ENCODE data around the gene GDF9. TPM values are rescaled to one million over a fixed set of nuclear protein-coding genes. Genes with fewer than 3 reads are reported as not detected.

The GDF9 gene
- total RNA-seq, 6 donors from 2014 or later = 0.23 to 1.1 (median 0.66) TPM; not detected in 2

GRCh38 chr5:132876020-132876759 lies 9.9 kb upstream of the GDF9 start:
- ATAC-seq (ENCODE audit: low FRiP score in 2 of 2) (no peak), DNase-seq (no peak)
- 83 to 87% methylated on average over 1 of the region's 1 CpG for WGBS, 2 donors
- TF ChIP-seq POLR2AphosphoS5 (IDR thresholded peaks at IDR 0.05) (no peak), EP300 (IDR thresholded peaks at IDR 0.05) (no peak), POLR2A (IDR thresholded peaks at IDR 0.05) (no peak), CTCF (IDR thresholded peaks at IDR 0.05) (no peak)
- no peak overlapping the region for H3K4me3 ChIP-seq
- peaks cover 11 to 84% (median 34%) of the 10 kb centered on the region in 4 donors for H3K36me3 ChIP-seq
- H3K4me1 ChIP-seq = peaks cover 0 to 17% (median 0%) of the 10 kb centered on the region in 4 donors
- H3K27me3 ChIP-seq = no peaks in the 10 kb centered on the region
- no peak overlapping the region for H3K27ac ChIP-seq
- H3K9me3 ChIP-seq = no peaks in the 10 kb centered on the region

GRCh38 chr5:132873930-132874271 lies 7.6 kb upstream of the GDF9 start:
- no peaks in the 10 kb centered on the region for H3K27me3 ChIP-seq
- DNase-seq = no peak
- H3K27ac ChIP-seq = no peak overlapping the region
- 93% methylated on average over 3 of the region's 3 CpGs for WGBS, 2 donors
- TF ChIP-seq POLR2AphosphoS5 (IDR thresholded peaks at IDR 0.05) (no peak), EP300 (IDR thresholded peaks at IDR 0.05) (no peak), POLR2A (IDR thresholded peaks at IDR 0.05) (no peak), CTCF (IDR thresholded peaks at IDR 0.05) (no peak)
- H3K36me3 ChIP-seq = peaks cover 4 to 84% (median 23%) of the 10 kb centered on the region in 4 donors
- no peak overlapping the region for H3K4me3 ChIP-seq
- H3K9me3 ChIP-seq = no peaks in the 10 kb centered on the region
- peaks cover 0 to 17% (median 0%) of the 10 kb centered on the region in 4 donors for H3K4me1 ChIP-seq
- ATAC-seq (ENCODE audit: low FRiP score in 2 of 2) = no peak

- H3K27ac ChIP-seq = peak within 1 kb of the TSS in 1 of 4 donors; percentile 16
- H3K27me3 ChIP-seq = no peaks in the 10 kb centered on the region
- H3K4me1 ChIP-seq = peaks cover 0 to 16% (median 1%) of the 10 kb centered on the region in 4 donors
- no peak within 1 kb of the TSS for H3K4me3 ChIP-seq
- TF ChIP-seq CTCF (IDR thresholded peaks at IDR 0.05) (no peak), POLR2A (IDR thresholded peaks at IDR 0.05) (no peak), POLR2AphosphoS5 (IDR thresholded peaks at IDR 0.05) (no peak), EP300 (IDR thresholded peaks at IDR 0.05) (no peak)
- WGBS, 2 donors = 64 to 66% methylated on average over 6 of the region's 6 CpGs
- no peak for ATAC-seq (ENCODE audit: low FRiP score in 2 of 2)
- no peaks in the 10 kb centered on the region for H3K9me3 ChIP-seq
- peaks cover 5 to 84% (median 25%) of the 10 kb centered on the region in 4 donors for H3K36me3 ChIP-seq
- DNase-seq = no peak
Observed at GRCh38 chr5:132873119-132873929, 7.1 kb upstream of the GDF9 start, which contains the start of gene LEAP2. Gene LEAP2 (plus strand): TSS chr5:132873668. CDS start chr5:132873695, 27 bp downstream.

GRCh38 chr5:132872788-132873118 lies 6.5 kb upstream of the GDF9 start:
- 75 to 92% methylated on average over 1 of the region's 1 CpG for WGBS, 2 donors
- no peaks in the 10 kb centered on the region for H3K27me3 ChIP-seq
- H3K4me3 ChIP-seq = no peak overlapping the region
- no peaks in the 10 kb centered on the region for H3K9me3 ChIP-seq
- peaks cover 0 to 11% (median 3%) of the 10 kb centered on the region in 4 donors for H3K4me1 ChIP-seq
- no peak for ATAC-seq (ENCODE audit: low FRiP score in 2 of 2)
- TF ChIP-seq POLR2AphosphoS5 (IDR thresholded peaks at IDR 0.05) (no peak), POLR2A (IDR thresholded peaks at IDR 0.05) (no peak)
- H3K27ac ChIP-seq = peak overlapping the region in 1 of 4 donors; percentile 16
- peaks cover 6 to 84% (median 24%) of the 10 kb centered on the region in 4 donors for H3K36me3 ChIP-seq
- DNase-seq = no peak

Data from upper lobe of left lung (tissue), 6 donors.